Heart right ventricle (tissue), 16 donors: ENCODE data around the gene DNAH1. TPM values are rescaled to one million over a fixed set of nuclear protein-coding genes. Genes with fewer than 3 reads are reported as not detected.

Experiments
- ATAC-seq, 8 donors: fragments of 200-7000 bp; cut with Tn5 transposase; one replicate each; pipeline ENCODE4 v1.9.1; 2020; ENCODE audit warnings: mild to moderate bottlenecking in 8 of 8, moderate library complexity in 8 of 8, moderate number of reproducible peaks in 1 of 8
- DNase-seq, 2 donors: peaks; one replicate each; pipeline ENCODE4 v3.0.0-alpha.2; 2020
- H3K27ac ChIP-seq, 10 donors: fragments of 200-600 bp; sonication (generic) in 2 of 10; one replicate each; pipeline versions ENCODE4 v1.5.0 to v1.8.0; 2020 to 2022; ENCODE audit warnings: mild to moderate bottlenecking in 3 of 10
- H3K27me3 ChIP-seq, 7 donors: fragments of 200-600 bp; one replicate each; pipeline ENCODE4 v1.8.0; 2021 to 2022; ENCODE audit warnings: mild to moderate bottlenecking in 2 of 7
- H3K36me3 ChIP-seq, 9 donors: fragments of 200-600 bp; sonication (generic) in 1 of 9; one replicate each; pipeline versions ENCODE4 v1.5.0 to v1.8.0; 2020 to 2022; ENCODE audit warnings: mild to moderate bottlenecking in 2 of 9
- H3K4me1 ChIP-seq, 9 donors: fragments of 200-600 bp; sonication (generic) in 1 of 9; one replicate each; pipeline versions ENCODE4 v1.5.0 to v1.8.0; 2020 to 2022; ENCODE audit warnings: mild to moderate bottlenecking in 4 of 9
- H3K4me3 ChIP-seq, 10 donors: fragments of 200-600 bp; sonication (generic) in 2 of 10; one replicate each; pipeline versions ENCODE4 v1.5.0 to v1.8.0; 2020 to 2022; ENCODE audit warnings: mild to moderate bottlenecking in 7 of 10, moderate library complexity in 2 of 10
- H3K9me3 ChIP-seq, 11 donors: fragments of 200-600 bp in 10 of 11; sonication (generic) in 2 of 11; one replicate each; pipeline versions ENCODE4 v1.5.0 to v1.8.0; 2013 to 2022; ENCODE audit warnings: mild to moderate bottlenecking in 2 of 11, control low read depth in 1 of 11, moderate library complexity in 1 of 11
- WGBS, 2 donors: extraction: QIAGEN DNeasy Blood & Tissue Kit; methylation state at CpG; one replicate each; pipeline ENCODE4 v1.1.7; 2013; ENCODE audit warnings: inconsistent platforms in 1 of 2; 5-methylcytosine and 5-hydroxymethylcytosine counted together
- intact Hi-C, 10 donors: fragments of 100-400 bp; cut with DNase I; formaldehyde crosslinking; loops; one replicate each; pipeline versions ENCODE4 v1.11.1 to v1.14.2; 2022
- polyA plus RNA-seq, 2 donors: library from polyadenylated mRNA; stranded (reverse); fragments of 200-250 nt; gene quantifications; one replicate each; pipeline ENCODE4 v1.2.3, GENCODE V29; 2013
- total RNA-seq, 10 donors: library from RNA; stranded (reverse); fragmentation: NEBNext Ultra II Directional in 3 of 10; extraction: Animal tissue kit (Norgen Biotek cat#: 25700) in 3 of 10; gene quantifications; one replicate each; pipeline versions ENCODE4 v1.2.1 to v1.2.4, GENCODE V29; 2021 to 2023
- TF ChIP-seq, protein P1 (sequence below), 9 donors: fragments of 200-600 bp; sonication (generic) in 2 of 9; IDR thresholded peaks; one replicate each; pipeline versions ENCODE4 v1.5.0 to v1.8.0; 2021 to 2022; ENCODE audit warnings: antibody characterized with exemption in 9 of 9, mild to moderate bottlenecking in 5 of 9, moderate library complexity in 1 of 9
- donor health status: Arrhythmogenic right ventricular cardiomyopathy.
- donor health status: ischemic (EF 13 %, LVEDD 7.1; RV severe dilation, severe dysfunction).
- donor health status: healthy with polysubstance abuse.
- donor health status: DM: no; HTN: yes; CAD: no.
- donor health status: DM: no; HTN: no; CAD: no.
- donor health status: ischemic (EF 25% LVEDD 6.9; RV normal size, moderate dysfunction).
- donor health status: ischemic (EF 25% LVEDD 5.7; RV mildly dilated, moderate dysfunction).
- donor health status: healthy.
- donor health status: DM: yes; HTN: yes; CAD: no.
- donor health status: Ischemic cardiomyopathy.
- donor health status: ischemic (EF 35%, LVEDD 5.7; RV mildly dilated, moderate dysfunction).
- donor health status: nonischemic (EF 11% LVEDD 7.7; RV severe dilation, severe dysfunction).
- donor health status: DM: yes; HTN: yes; CAD: no.
- donor health status: PGD.
- donor health status: ischemic (EF 29% LVEDD 5.4; RV normal size, mild dysfunction).
- donor health status: nonischemic (EF 23%, LVEDD 6.1; RV moderate dilation, normal function).

DNAH1 gene
- total and polyA plus RNA-seq, 12 donors, result 0.99 to 6.4 (median 2.8) TPM

DNA sequence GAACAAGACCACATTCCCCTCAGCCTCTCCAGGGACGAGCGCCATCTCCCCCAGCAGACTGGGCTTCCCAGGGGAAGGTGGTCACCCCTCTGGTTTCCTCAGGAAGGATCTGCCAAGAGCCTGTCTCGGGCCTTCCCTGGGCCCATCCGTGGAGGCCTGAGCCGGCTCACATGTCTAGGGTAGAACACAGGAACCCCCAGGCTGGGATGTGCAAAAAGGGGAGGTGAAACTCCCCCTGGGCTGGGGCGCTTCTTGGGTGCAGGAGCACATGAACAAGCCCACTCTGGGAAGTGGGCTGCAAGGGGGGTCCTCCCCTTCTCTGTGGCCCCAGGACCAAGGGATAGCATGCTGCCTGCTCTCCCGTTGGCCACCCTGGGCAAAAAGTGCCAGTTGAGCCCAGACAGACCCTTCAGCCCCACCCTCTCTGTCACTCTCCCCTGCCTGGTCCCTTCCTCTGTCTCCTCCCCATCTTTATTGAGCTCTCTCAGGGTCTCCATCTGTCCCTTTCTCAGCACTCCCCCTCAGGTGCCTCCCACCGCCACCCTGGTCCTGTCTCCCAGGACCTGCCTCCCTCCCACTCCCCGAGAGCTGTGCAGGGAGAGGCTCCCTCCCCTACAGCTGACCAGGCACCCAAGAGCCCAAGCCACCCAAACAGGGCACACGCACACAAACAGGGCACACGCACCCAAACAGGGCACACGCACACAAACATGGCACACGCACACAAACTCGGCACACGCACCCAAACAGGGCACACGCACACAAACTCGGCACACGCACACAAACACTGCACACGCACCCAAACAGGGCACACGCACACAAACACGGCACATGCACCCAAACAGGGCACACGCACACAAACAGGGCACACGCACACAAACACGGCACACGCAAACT is 127.9 kb downstream of the DNAH1 start:
- TF ChIP-seq, protein P1, sequence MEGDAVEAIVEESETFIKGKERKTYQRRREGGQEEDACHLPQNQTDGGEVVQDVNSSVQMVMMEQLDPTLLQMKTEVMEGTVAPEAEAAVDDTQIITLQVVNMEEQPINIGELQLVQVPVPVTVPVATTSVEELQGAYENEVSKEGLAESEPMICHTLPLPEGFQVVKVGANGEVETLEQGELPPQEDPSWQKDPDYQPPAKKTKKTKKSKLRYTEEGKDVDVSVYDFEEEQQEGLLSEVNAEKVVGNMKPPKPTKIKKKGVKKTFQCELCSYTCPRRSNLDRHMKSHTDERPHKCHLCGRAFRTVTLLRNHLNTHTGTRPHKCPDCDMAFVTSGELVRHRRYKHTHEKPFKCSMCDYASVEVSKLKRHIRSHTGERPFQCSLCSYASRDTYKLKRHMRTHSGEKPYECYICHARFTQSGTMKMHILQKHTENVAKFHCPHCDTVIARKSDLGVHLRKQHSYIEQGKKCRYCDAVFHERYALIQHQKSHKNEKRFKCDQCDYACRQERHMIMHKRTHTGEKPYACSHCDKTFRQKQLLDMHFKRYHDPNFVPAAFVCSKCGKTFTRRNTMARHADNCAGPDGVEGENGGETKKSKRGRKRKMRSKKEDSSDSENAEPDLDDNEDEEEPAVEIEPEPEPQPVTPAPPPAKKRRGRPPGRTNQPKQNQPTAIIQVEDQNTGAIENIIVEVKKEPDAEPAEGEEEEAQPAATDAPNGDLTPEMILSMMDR (IDR thresholded peaks at IDR 0.05), result no peak
- intact Hi-C loops, result no loop called here
- Histone ChIP-seq H3K27me3 (no peaks in the 10 kb centered on the region), H3K36me3 (peaks cover 0 to 9% (median 0%) of the 10 kb centered on the region in 9 donors), H3K9me3 (no peaks in the 10 kb centered on the region), H3K4me3 (peak overlapping the region; percentile 11 to 48 (median 34)), H3K27ac (peak overlapping the region in 6 of 10 donors; percentile 20 to 67 (median 52)), H3K4me1 (peaks cover 3 to 35% (median 12%) of the 10 kb centered on the region in 9 donors)
- DNase-seq, result no peak
- no peak for ATAC-seq
- WGBS, 2 donors, result 83 to 92% methylated on average over 25 of the region's 25 CpGs

DNA sequence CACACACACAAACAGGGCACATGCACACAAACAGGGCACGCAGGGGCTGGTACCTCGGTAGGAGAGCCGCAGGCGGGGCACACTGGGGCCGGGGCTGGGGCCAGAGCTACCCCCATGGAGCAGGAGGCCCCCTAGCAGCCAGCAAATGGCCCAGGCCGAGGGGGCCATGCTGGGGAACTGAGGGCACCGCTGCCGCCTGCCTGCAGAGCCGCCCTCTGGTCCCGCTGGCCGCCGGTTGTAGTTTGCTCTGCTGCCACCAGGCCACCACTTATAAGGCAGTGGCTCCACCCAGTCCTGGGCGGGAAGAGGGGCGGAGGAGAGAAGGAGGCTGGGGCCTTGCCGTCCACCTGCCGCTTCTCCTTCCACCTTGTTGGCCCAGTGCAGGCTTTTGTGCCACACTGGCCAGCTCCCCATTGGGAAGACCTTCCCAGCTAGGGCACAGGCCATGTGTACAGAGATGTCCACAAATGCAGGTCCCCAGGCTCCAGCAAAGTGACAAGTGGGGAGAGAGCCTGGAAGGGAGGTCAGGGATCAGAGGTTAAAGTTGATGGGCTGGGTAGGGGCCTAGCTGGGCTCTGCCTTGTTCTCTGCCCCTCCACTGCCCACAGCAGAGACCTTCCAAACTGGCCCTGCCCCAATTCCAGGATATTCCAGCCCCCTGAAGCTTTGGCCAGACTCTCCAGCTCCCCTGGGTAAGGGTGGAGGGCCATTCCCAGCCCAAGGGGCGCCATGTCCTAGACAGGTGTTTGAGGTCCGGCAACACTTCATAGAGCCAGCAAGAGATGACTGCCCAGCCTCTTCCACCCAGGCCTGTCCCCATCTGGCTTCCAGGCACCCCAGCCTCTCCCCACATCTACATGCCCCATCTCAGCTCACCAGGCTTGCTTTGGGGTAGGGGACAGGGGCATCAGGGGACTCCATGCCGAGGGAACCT is 129.0 kb downstream of the DNAH1 start, which contains the start of gene SEMA3G:
Gene SEMA3G, minus strand, starts transcription at position 244 of the 934 bp plus-strand sequence. Its CDS starts 76 bp downstream, at position 168.
- Histone ChIP-seq H3K9me3 (no peaks in the 10 kb centered on the region), H3K27ac (peak within 1 kb of the TSS in 9 of 10 donors; percentile 10 to 68 (median 59)), H3K36me3 (peaks cover 0 to 11% (median 0%) of the 10 kb centered on the region in 9 donors), H3K4me3 (peak within 1 kb of the TSS in 9 of 10 donors; percentile 16 to 50 (median 41)), H3K4me1 (peaks cover 3 to 43% (median 17%) of the 10 kb centered on the region in 9 donors), H3K27me3 (no peaks in the 10 kb centered on the region)
- ATAC-seq, result peak; percentile 41 to 67 (median 61)
- peak; percentile 75 to 78 for DNase-seq
- 38 to 40% methylated on average over 18 to 19 of the region's 19 CpGs for WGBS, 2 donors
- TF ChIP-seq, protein P1 (IDR thresholded peaks at IDR 0.05), result peak; percentile 33 to 70 (median 61)
- intact Hi-C loops, result loop anchor here in 1 of 10 donors (1.0 kb wide), 1 partner anchor 12 kb away; no protein-coding TSS in a partner anchor

- Histone ChIP-seq H3K27me3 (no peaks in the 10 kb centered on the region), H3K4me3 (no peak overlapping the region), H3K4me1 (peaks cover 3 to 52% (median 17%) of the 10 kb centered on the region in 9 donors), H3K27ac (peak overlapping the region in 6 of 10 donors; percentile 28 to 68 (median 38)), H3K9me3 (no peaks in the 10 kb centered on the region), H3K36me3 (peaks cover 0 to 7% (median 0%) of the 10 kb centered on the region in 9 donors)
- ATAC-seq (peak in 1 of 8 donors; percentile 1), DNase-seq (no peak)
- WGBS, 2 donors, result 87 to 95% methylated on average over 4 of the region's 4 CpGs
- TF ChIP-seq, protein P1 (IDR thresholded peaks at IDR 0.05), result no peak
- intact Hi-C loops, result loop anchor here in 3 of 10 donors (2.0 kb wide), 1 partner anchor 17 kb away; no protein-coding TSS in a partner anchor
Measured at GRCh38 chr3:52446042-52446441, 129.9 kb downstream of the DNAH1 start.
